HG03457 (cell line): ENCODE measurements around the gene ATOH8.

Experiments used
- ATAC-seq: cut with Tn5 transposase; IDR thresholded peaks from one replicate; pipeline ENCODE4 v1.9.1; 2021; ENCODE audit warnings: moderate number of reproducible peaks; ENCODE audit not compliant: unreplicated experiment

ATOH8 gene

GRCh38 chr2:85767803-85768665 lies 14.2 kb downstream of the ATOH8 start:
- ATAC-seq: no peak

GRCh38 chr2:85768713-85769112 lies 14.9 kb downstream of the ATOH8 start:
- no peak for ATAC-seq

GRCh38 chr2:85769236-85769982 lies 15.6 kb downstream of the ATOH8 start:
- ATAC-seq: no peak

GRCh38 chr2:85769983-85770362 lies 16.2 kb downstream of the ATOH8 start:
- ATAC-seq: no peak

- no peak for ATAC-seq
Measured at GRCh38 chr2:85770369-85770768, 16.6 kb downstream of the ATOH8 start.

- ATAC-seq: no peak
Measured at GRCh38 chr2:85770786-85771409, 17.1 kb downstream of the ATOH8 start.

GRCh38 chr2:85771486-85771885 lies 17.7 kb downstream of the ATOH8 start:
- ATAC-seq: no peak

GRCh38 chr2:85772019-85772745 lies 18.4 kb downstream of the ATOH8 start:
- ATAC-seq: no peak

- ATAC-seq: no peak
Measured at GRCh38 chr2:85772841-85773491, 19.2 kb downstream of the ATOH8 start.

- ATAC-seq: no peak
Measured at GRCh38 chr2:85773692-85774091, 19.9 kb downstream of the ATOH8 start.

GRCh38 chr2:85774126-85774978 lies 20.6 kb downstream of the ATOH8 start:
- ATAC-seq: no peak

- no peak for ATAC-seq
Measured at GRCh38 chr2:85775406-85776381, 21.9 kb downstream of the ATOH8 start.

GRCh38 chr2:85776672-85777071 lies 22.9 kb downstream of the ATOH8 start:
- ATAC-seq: no peak

GRCh38 chr2:85777441-85777861 lies 23.7 kb downstream of the ATOH8 start:
- ATAC-seq: no peak

GRCh38 chr2:85778646-85779379 lies 25.0 kb downstream of the ATOH8 start:
- ATAC-seq: no peak

GRCh38 chr2:85779641-85780315 lies 26.0 kb downstream of the ATOH8 start:
- ATAC-seq: no peak

GRCh38 chr2:85780316-85781012 lies 26.7 kb downstream of the ATOH8 start:
- no peak for ATAC-seq
